T-helper 17 cell (primary cell): ENCODE results near the gene KLHL26. TPM values are rescaled to one million over a fixed set of nuclear protein-coding genes. Genes with fewer than 3 reads are reported as not detected.

Experiments used
- ATAC-seq: fragments of 150-1000 bp; cut with Tn5 transposase; 2 replicates; pipeline ENCODE4 v1.10.0; 2021; ENCODE audit warnings: mild to moderate bottlenecking, moderate library complexity
- DNase-seq, 3 donors: peaks; one replicate each; pipeline versions ENCODE4 v3.0.0 to v3.0.0-alpha.2; 2020 to 2021
- H3K9me3 ChIP-seq: one replicate; pipeline ENCODE4 v1.7.0; 2013; ENCODE audit warnings: low read length, mild to moderate bottlenecking; ENCODE audit not compliant: control insufficient read depth, poor library complexity, severe bottlenecking
- H3K27ac Mint-ChIP-seq: one replicate; pipeline ENCODE4 v1.8.0; 2022; ENCODE audit warnings: mild to moderate bottlenecking, moderate library complexity, mixed read lengths
- H3K27me3 Mint-ChIP-seq: one replicate; pipeline ENCODE4 v1.8.0; 2022; ENCODE audit warnings: mixed read lengths
- H3K36me3 Mint-ChIP-seq: one replicate; pipeline ENCODE4 v1.8.0; 2022; ENCODE audit warnings: low read depth, mixed read lengths
- H3K4me1 Mint-ChIP-seq: one replicate; pipeline ENCODE4 v1.8.0; 2022; ENCODE audit warnings: mild to moderate bottlenecking, mixed read lengths
- H3K4me3 Mint-ChIP-seq: one replicate; pipeline ENCODE4 v1.8.0; 2022; ENCODE audit warnings: mild to moderate bottlenecking, moderate library complexity, mixed read lengths
- total RNA-seq, 4 donors: library from RNA in 2 of 4; stranded (reverse) in 2 of 4; gene quantifications; one replicate each; pipeline ENCODE4 v1.2.3 and lab custom pipeline; 2022 to 2026

Gene KLHL26
- total RNA-seq, 2 donors from 2014 or later = 13.0 to 17.9 TPM

DNA sequence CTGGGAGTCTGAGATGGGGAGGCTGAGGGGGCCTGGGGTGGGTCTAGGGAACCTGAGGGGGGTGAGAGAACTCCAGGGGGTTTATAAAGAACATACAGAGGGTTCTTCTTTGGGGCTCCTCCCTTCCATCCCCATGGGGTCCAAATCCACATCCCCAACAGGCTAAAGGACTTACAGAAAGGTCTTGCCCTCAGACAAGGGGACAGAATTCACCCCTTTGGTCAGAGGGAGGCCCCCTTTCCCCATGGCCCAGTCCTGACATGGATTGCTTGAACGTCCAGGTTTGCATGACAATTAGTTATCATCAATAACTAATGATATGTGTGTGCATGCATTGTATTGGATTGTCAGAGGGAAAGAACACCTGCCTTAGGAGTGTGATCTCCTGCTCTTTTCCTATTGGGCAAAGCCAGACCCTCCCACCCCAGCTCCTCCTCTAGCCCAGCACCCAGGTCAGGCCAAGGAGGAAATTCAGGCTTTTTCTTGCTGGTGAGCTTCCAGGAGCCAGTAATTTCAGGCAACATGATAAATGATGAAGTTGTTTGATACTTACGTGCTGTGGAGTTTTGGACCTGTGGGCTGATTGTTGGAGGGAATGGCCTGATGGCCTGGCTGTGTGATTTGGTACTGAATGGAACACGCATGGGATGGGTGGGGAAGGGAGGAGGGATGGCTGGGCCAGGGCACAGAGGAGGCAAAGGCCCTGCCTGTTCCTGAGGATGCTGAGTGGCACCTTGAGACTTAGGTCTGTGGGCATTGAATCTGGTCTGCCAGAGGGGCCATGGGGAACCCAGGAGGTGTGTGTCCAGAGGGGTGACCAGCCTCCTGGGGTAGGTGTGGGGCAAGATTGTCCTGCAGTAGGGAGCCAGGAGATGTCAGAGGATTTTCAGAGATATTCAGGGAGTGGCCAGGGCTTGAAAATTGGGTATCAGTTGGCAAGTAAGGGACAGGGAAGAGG is 1.1 kb downstream of the KLHL26 start:
- DNase-seq (no peak), ATAC-seq (no peak)
- H3K9me3 ChIP-seq = no peaks in the 10 kb centered on the region
- no peaks in the 10 kb centered on the region for H3K36me3 Mint-ChIP-seq
- H3K27ac Mint-ChIP-seq = peak overlapping the region; percentile 90
- peak overlapping the region; percentile 90 for H3K4me3 Mint-ChIP-seq
- H3K27me3 Mint-ChIP-seq = no peaks in the 10 kb centered on the region
- peaks cover 37% of the 10 kb centered on the region for H3K4me1 Mint-ChIP-seq

- no peak for DNase-seq
- ATAC-seq = no peak
- no peaks in the 10 kb centered on the region for H3K9me3 ChIP-seq
- H3K27ac Mint-ChIP-seq = no peak overlapping the region
- no peak overlapping the region for H3K4me3 Mint-ChIP-seq
- H3K4me1 Mint-ChIP-seq = peaks cover 31% of the 10 kb centered on the region
- no peaks in the 10 kb centered on the region for H3K36me3 Mint-ChIP-seq
- H3K27me3 Mint-ChIP-seq = no peaks in the 10 kb centered on the region
Measured at GRCh38 chr19:18639706-18640243, 2.9 kb downstream of the KLHL26 start.

GRCh38 chr19:18644196-18645034 is 7.6 kb downstream of the KLHL26 start:
- no peaks in the 10 kb centered on the region for H3K9me3 ChIP-seq
- Mint-ChIP-seq H3K27me3 (no peaks in the 10 kb centered on the region), H3K36me3 (no peaks in the 10 kb centered on the region), H3K4me1 (peaks cover 22% of the 10 kb centered on the region), H3K4me3 (peak overlapping the region; percentile 9), H3K27ac (no peak overlapping the region)
- ATAC-seq (no peak), DNase-seq (no peak)

DNA sequence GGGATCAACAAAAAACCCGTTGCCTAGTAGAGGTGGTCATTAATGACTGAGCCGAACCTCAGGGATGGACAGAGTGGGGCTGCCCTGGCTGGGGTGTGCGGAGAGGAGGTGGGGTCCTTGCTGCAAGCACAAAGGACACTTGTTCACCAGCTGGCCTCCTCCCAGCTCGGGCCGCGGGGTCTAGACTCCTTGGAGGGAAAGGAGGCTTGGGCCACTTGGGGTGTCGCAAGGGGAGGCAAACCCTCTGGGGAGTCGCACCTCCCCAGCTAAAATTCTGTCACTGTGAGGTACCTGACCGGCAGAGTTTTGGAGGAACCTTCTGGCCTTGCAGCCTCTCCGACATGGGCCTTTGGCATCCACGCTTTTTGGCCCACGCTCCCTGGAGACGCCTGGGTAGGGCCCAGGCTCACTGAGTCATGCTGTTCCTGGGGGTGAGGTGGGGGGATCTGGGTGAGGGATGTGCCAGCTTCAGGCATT is 8.2 kb downstream of the KLHL26 start:
- Mint-ChIP-seq H3K27ac (no peak overlapping the region), H3K4me1 (peaks cover 18% of the 10 kb centered on the region), H3K36me3 (no peaks in the 10 kb centered on the region), H3K27me3 (no peaks in the 10 kb centered on the region), H3K4me3 (no peak overlapping the region)
- ATAC-seq = no peak
- H3K9me3 ChIP-seq = no peaks in the 10 kb centered on the region
- no peak for DNase-seq

- no peaks in the 10 kb centered on the region for H3K36me3 Mint-ChIP-seq
- H3K4me1 Mint-ChIP-seq = peaks cover 18% of the 10 kb centered on the region
- H3K27ac Mint-ChIP-seq = no peak overlapping the region
- no peaks in the 10 kb centered on the region for H3K9me3 ChIP-seq
- peak overlapping the region; percentile 36 for H3K4me3 Mint-ChIP-seq
- ATAC-seq = no peak
- DNase-seq = no peak
- H3K27me3 Mint-ChIP-seq = no peaks in the 10 kb centered on the region
Measured at GRCh38 chr19:18646535-18647370, 9.9 kb downstream of the KLHL26 start.

GRCh38 chr19:18647371-18647767 is 10.5 kb downstream of the KLHL26 start:
- no peak for ATAC-seq
- H3K9me3 ChIP-seq = no peaks in the 10 kb centered on the region
- no peak overlapping the region for H3K27ac Mint-ChIP-seq
- no peaks in the 10 kb centered on the region for H3K27me3 Mint-ChIP-seq
- no peaks in the 10 kb centered on the region for H3K36me3 Mint-ChIP-seq
- H3K4me1 Mint-ChIP-seq = peaks cover 16% of the 10 kb centered on the region
- H3K4me3 Mint-ChIP-seq = no peak overlapping the region
- no peak for DNase-seq

DNA sequence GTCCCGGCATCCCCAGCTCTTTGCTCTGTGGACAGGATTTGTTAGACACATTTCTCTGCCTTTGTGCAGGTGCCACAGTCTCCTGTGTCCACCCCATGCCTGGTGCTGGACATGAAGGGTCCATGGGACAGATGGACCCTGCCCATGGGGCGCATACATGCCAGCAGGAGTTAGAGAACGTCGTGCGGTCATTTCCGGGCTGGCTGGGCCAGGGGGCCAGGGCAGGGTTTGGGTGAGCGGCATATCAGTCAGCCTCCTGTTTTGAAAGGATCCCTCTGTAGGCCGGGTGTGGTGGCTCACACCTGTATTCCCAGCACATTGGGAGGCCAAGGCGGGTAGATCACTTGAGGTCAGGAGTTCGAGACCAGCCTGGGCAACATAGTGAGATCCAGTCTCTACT is 11.0 kb downstream of the KLHL26 start:
- no peaks in the 10 kb centered on the region for H3K27me3 Mint-ChIP-seq
- H3K9me3 ChIP-seq = no peaks in the 10 kb centered on the region
- DNase-seq (no peak), ATAC-seq (no peak)
- H3K27ac Mint-ChIP-seq = no peak overlapping the region
- no peaks in the 10 kb centered on the region for H3K36me3 Mint-ChIP-seq
- H3K4me1 Mint-ChIP-seq = peaks cover 16% of the 10 kb centered on the region
- no peak overlapping the region for H3K4me3 Mint-ChIP-seq

- Mint-ChIP-seq H3K27ac (no peak overlapping the region), H3K4me3 (no peak overlapping the region)
- ATAC-seq = no peak
Measured at GRCh38 chr19:18648973-18649315, 12.1 kb downstream of the KLHL26 start.

GRCh38 chr19:18649371-18650020 is 12.7 kb downstream of the KLHL26 start:
- Mint-ChIP-seq H3K4me1 (peaks cover 16% of the 10 kb centered on the region), H3K4me3 (peak overlapping the region; percentile 15), H3K27me3 (no peaks in the 10 kb centered on the region), H3K27ac (no peak overlapping the region), H3K36me3 (peaks cover 3% of the 10 kb centered on the region)
- DNase-seq = no peak
- no peaks in the 10 kb centered on the region for H3K9me3 ChIP-seq
- ATAC-seq = no peak

More at GRCh38 chr19:18648973-18649315, 12.1 kb downstream of the KLHL26 start:
- Mint-ChIP-seq H3K4me1 (peaks cover 16% of the 10 kb centered on the region), H3K36me3 (no peaks in the 10 kb centered on the region), H3K27me3 (no peaks in the 10 kb centered on the region)
- DNase-seq = no peak
- no peaks in the 10 kb centered on the region for H3K9me3 ChIP-seq

- no peaks in the 10 kb centered on the region for H3K9me3 ChIP-seq
- Mint-ChIP-seq H3K27me3 (no peaks in the 10 kb centered on the region), H3K4me1 (peaks cover 16% of the 10 kb centered on the region), H3K36me3 (peaks cover 3% of the 10 kb centered on the region), H3K4me3 (no peak overlapping the region), H3K27ac (no peak overlapping the region)
- no peak for DNase-seq
- no peak for ATAC-seq
Measured at GRCh38 chr19:18650021-18650390, 13.2 kb downstream of the KLHL26 start.

- no peak for DNase-seq
- H3K9me3 ChIP-seq = no peaks in the 10 kb centered on the region
- no peak overlapping the region for H3K4me3 Mint-ChIP-seq
- peaks cover 18% of the 10 kb centered on the region for H3K4me1 Mint-ChIP-seq
- H3K27me3 Mint-ChIP-seq = no peaks in the 10 kb centered on the region
- no peak overlapping the region for H3K27ac Mint-ChIP-seq
- no peak for ATAC-seq
- H3K36me3 Mint-ChIP-seq = peaks cover 3% of the 10 kb centered on the region
Measured at GRCh38 chr19:18650468-18651041, 13.7 kb downstream of the KLHL26 start.

DNA sequence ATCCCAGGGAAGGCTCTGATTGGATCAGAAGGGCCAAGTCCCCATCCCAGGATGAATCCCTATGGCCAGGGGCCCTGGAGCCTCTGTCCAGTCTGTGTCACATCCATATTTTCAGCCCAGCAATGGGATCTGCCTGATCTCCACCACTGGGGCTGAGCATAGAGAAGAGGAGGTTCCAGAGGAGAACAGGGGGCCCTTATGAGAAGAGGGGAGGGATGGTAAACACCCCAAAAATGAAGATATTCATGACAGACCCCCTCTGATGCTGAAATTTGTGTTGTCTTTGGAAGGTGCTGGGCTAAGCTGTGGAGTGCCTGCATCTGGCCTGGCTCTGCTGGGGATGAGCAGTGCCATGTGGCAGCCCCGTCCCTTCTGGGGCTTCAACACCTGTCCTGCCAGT is 14.5 kb downstream of the KLHL26 start:
- Mint-ChIP-seq H3K27ac (no peak overlapping the region), H3K36me3 (peaks cover 3% of the 10 kb centered on the region), H3K4me1 (peaks cover 19% of the 10 kb centered on the region), H3K4me3 (no peak overlapping the region), H3K27me3 (no peaks in the 10 kb centered on the region)
- no peaks in the 10 kb centered on the region for H3K9me3 ChIP-seq
- ATAC-seq (no peak), DNase-seq (no peak)
